H9 (cell line): ENCODE measurements around the gene PLEKHJ1. TPM values are rescaled to one million over a fixed set of nuclear protein-coding genes. Genes with fewer than 3 reads are reported as not detected.

Experiments used
- DNase-seq: peaks from one replicate; pipeline ENCODE4 v3.0.0-alpha.2; 2017
- H2AFZ ChIP-seq: one replicate; pipeline ENCODE4 v1.6.1; 2013; ENCODE audit warnings: mild to moderate bottlenecking, low read length, control low read depth, moderate library complexity
- H2AK5ac ChIP-seq: 2 replicates; pipeline ENCODE4 v1.6.1; 2013; ENCODE audit warnings: low read length, control low read depth, mixed read lengths; ENCODE audit not compliant: insufficient read length
- H2BK120ac ChIP-seq: one replicate; pipeline ENCODE4 v1.6.1; 2013; ENCODE audit warnings: low read depth, mild to moderate bottlenecking, low read length, control low read depth, inconsistent platforms; ENCODE audit not compliant: poor library complexity, severe bottlenecking
- H2BK12ac ChIP-seq: 2 replicates; pipeline ENCODE4 v1.6.1; 2013; ENCODE audit warnings: low read length, control low read depth, mixed read lengths, low read depth; ENCODE audit not compliant: insufficient read length
- H2BK15ac ChIP-seq: 2 replicates; pipeline ENCODE4 v1.6.1; 2013; ENCODE audit warnings: low read depth, low read length, control low read depth
- H2BK20ac ChIP-seq: one replicate; pipeline ENCODE4 v1.6.1; 2013; ENCODE audit warnings: low read depth, mild to moderate bottlenecking, low read length, control low read depth, inconsistent platforms; ENCODE audit not compliant: poor library complexity, severe bottlenecking
- H2BK5ac ChIP-seq: 2 replicates; pipeline ENCODE4 v1.6.1; 2013; ENCODE audit warnings: low read length, control low read depth, mixed read lengths; ENCODE audit not compliant: insufficient read length
- H3K14ac ChIP-seq: 2 replicates; pipeline ENCODE4 v1.6.1; 2013; ENCODE audit warnings: low read length, control low read depth; ENCODE audit not compliant: insufficient read depth
- H3K18ac ChIP-seq: 2 replicates; pipeline ENCODE4 v1.6.1; 2013; ENCODE audit warnings: low read depth, mild to moderate bottlenecking, mixed read lengths, low read length, control low read depth; ENCODE audit not compliant: insufficient read length
- H3K23ac ChIP-seq: 2 replicates; pipeline ENCODE4 v1.6.1; 2013; ENCODE audit warnings: low read length, control low read depth, mixed read lengths, low read depth; ENCODE audit not compliant: insufficient read length
- H3K23me2 ChIP-seq: 2 replicates; pipeline ENCODE4 v1.6.1; 2013; ENCODE audit warnings: low read depth, mild to moderate bottlenecking, mixed read lengths, low read length, control low read depth; ENCODE audit not compliant: insufficient read length, poor library complexity, severe bottlenecking
- H3K27ac ChIP-seq: 2 replicates; pipeline ENCODE4 v1.5.1; 2013; ENCODE audit warnings: low read length, control low read depth, mixed read lengths, low read depth; ENCODE audit not compliant: insufficient read length
- H3K27me3 ChIP-seq: 2 replicates; pipeline ENCODE4 v1.6.1; 2013; ENCODE audit warnings: low read length, control low read depth, inconsistent platforms; ENCODE audit not compliant: insufficient read depth
- H3K4ac ChIP-seq: 2 replicates; pipeline ENCODE4 v1.6.1; 2013; ENCODE audit warnings: low read depth, mild to moderate bottlenecking, control low read depth, inconsistent platforms, low read length, moderate library complexity
- H3K4me1 ChIP-seq: 2 replicates; pipeline ENCODE4 v1.6.1; 2013; ENCODE audit warnings: low read length, control low read depth, inconsistent platforms; ENCODE audit not compliant: insufficient read depth
- H3K4me2 ChIP-seq: 2 replicates; pipeline ENCODE4 v1.6.1; 2013; ENCODE audit warnings: low read length, control low read depth, mixed read lengths; ENCODE audit not compliant: insufficient read length, insufficient read depth
- H3K56ac ChIP-seq: 2 replicates; pipeline ENCODE4 v1.6.1; 2013; ENCODE audit warnings: low read depth, mild to moderate bottlenecking, mixed read lengths, low read length, control low read depth; ENCODE audit not compliant: insufficient read length
- H3K79me1 ChIP-seq: 2 replicates; pipeline ENCODE4 v1.6.1; 2013; ENCODE audit warnings: low read depth, mild to moderate bottlenecking, moderate library complexity, low read length, control low read depth, inconsistent platforms; ENCODE audit not compliant: insufficient read depth, poor library complexity, severe bottlenecking
- H3K79me2 ChIP-seq: 2 replicates; pipeline ENCODE4 v1.6.1; 2013; ENCODE audit warnings: low read length, control low read depth, inconsistent platforms; ENCODE audit not compliant: insufficient read depth
- H3K9ac ChIP-seq: 2 replicates; pipeline ENCODE4 v1.6.1; 2013; ENCODE audit warnings: low read length, control low read depth, mixed read lengths; ENCODE audit not compliant: insufficient read length; ENCODE audit errors: extremely low read depth
- H3K9me3 ChIP-seq: one replicate; pipeline ENCODE4 v1.6.1; 2013; ENCODE audit warnings: low read depth, low read length, inconsistent platforms; ENCODE audit not compliant: control insufficient read depth
- H3T11ph ChIP-seq: one replicate; pipeline ENCODE4 v1.6.1; 2013; ENCODE audit warnings: mild to moderate bottlenecking, low read length, control low read depth, inconsistent platforms
- H4K20me1 ChIP-seq: one replicate; pipeline ENCODE4 v1.6.1; 2013; ENCODE audit not compliant: control insufficient read depth, insufficient read length, insufficient read depth
- H4K5ac ChIP-seq: 2 replicates; pipeline ENCODE4 v1.6.1; 2013; ENCODE audit warnings: low read depth, mild to moderate bottlenecking, mixed read lengths, low read length, control low read depth; ENCODE audit not compliant: insufficient read length
- H4K8ac ChIP-seq: replicated peaks from 2 replicates; pipeline ENCODE4 v1.6.1; 2013; ENCODE audit warnings: low read length, control low read depth, mixed read lengths, low read depth; ENCODE audit not compliant: insufficient read length
- H4K91ac ChIP-seq: 2 replicates; pipeline ENCODE4 v1.6.1; 2013; ENCODE audit warnings: low read depth, mild to moderate bottlenecking, moderate library complexity, mixed read lengths, low read length, control low read depth; ENCODE audit not compliant: insufficient read length
- H3K27ac Mint-ChIP-seq, 3 experiments: 2 replicates in 2 of 3; 3 replicates in 1 of 3; pipeline ENCODE4 v1.8.0; 2020 to 2021; ENCODE audit warnings: mixed read lengths in 3 of 3, mild to moderate bottlenecking in 1 of 3, moderate library complexity in 1 of 3
- H3K27me3 Mint-ChIP-seq: 2 replicates; pipeline ENCODE4 v1.8.0; 2021; ENCODE audit warnings: low read depth, mild to moderate bottlenecking, moderate library complexity, mixed read lengths
- H3K36me3 Mint-ChIP-seq, 3 experiments: 2 replicates in 2 of 3; 3 replicates in 1 of 3; pipeline ENCODE4 v1.8.0; 2020 to 2021; ENCODE audit warnings: low read depth in 3 of 3, mixed read lengths in 3 of 3; ENCODE audit not compliant: insufficient read depth in 1 of 3
- H3K4me1 Mint-ChIP-seq, 2 experiments: 2 replicates each; pipeline ENCODE4 v1.8.0; 2020; ENCODE audit warnings: mixed read lengths in 2 of 2
- H3K4me3 Mint-ChIP-seq, 2 experiments: 2 replicates in 1 of 2; 3 replicates in 1 of 2; pipeline ENCODE4 v1.8.0; 2020 to 2021; ENCODE audit warnings: mild to moderate bottlenecking in 2 of 2, mixed read lengths in 2 of 2, moderate library complexity in 1 of 2
- H3K9me3 Mint-ChIP-seq, 2 experiments: 2 replicates in 1 of 2; 3 replicates in 1 of 2; pipeline ENCODE4 v1.8.0; 2020; ENCODE audit warnings: mild to moderate bottlenecking in 2 of 2, mixed read lengths in 2 of 2, moderate library complexity in 1 of 2
- CTCF ChIP-seq: fragments of 200-600 bp; sonication (generic); conservative IDR thresholded peaks from 3 replicates; pipeline ENCODE4 v1.8.0; 2021; ENCODE audit warnings: antibody characterized with exemption, mild to moderate bottlenecking
- WGBS: extraction: QIAGEN DNeasy Blood & Tissue Kit; methylation state at CpG from one replicate; pipeline ENCODE4 v1.1.7; 2013; ENCODE audit warnings: missing lambda C conversion rate, low lambda C conversion rate, mixed read lengths; ENCODE audit not compliant: insufficient read length; ENCODE audit errors: extremely low coverage; 5-methylcytosine and 5-hydroxymethylcytosine counted together
- total RNA-seq: library from RNA; stranded (reverse); gene quantifications from 2 replicates; pipeline ENCODE4 v1.2.1, GENCODE V29; 2021

PLEKHJ1 gene
- total RNA-seq, 1 experiment from 2014 or later = 139 TPM

- Histone ChIP-seq H2BK12ac (no peak overlapping the region), H3K79me1 (peaks cover 13% of the 10 kb centered on the region), H3K23me2 (peaks cover 2% of the 10 kb centered on the region), H3K4me2 (no peak overlapping the region), H3K18ac (no peak overlapping the region), H3K27ac (no peak overlapping the region), H3K9me3 (no peaks in the 10 kb centered on the region), H2BK20ac (no peak overlapping the region), H2BK5ac (no peak overlapping the region), H4K91ac (no peak overlapping the region), H3K4ac (no peak overlapping the region), H4K5ac (no peak overlapping the region), H3K23ac (no peak overlapping the region), H4K8ac (no peak overlapping the region), H2BK120ac (no peak overlapping the region), H3K27me3 (no peaks in the 10 kb centered on the region), H4K20me1 (peaks cover 2% of the 10 kb centered on the region), H2AFZ (no peak overlapping the region), H3K4me1 (peaks cover 4% of the 10 kb centered on the region; the same call in 1 of the 2 replicates), H3K14ac (no peak overlapping the region; the same call in 1 of the 2 replicates), H3T11ph (no peak overlapping the region), H3K79me2 (peaks cover 55% of the 10 kb centered on the region), H2BK15ac (no peak overlapping the region), H2AK5ac (no peak overlapping the region), H3K9ac (no peak overlapping the region), H3K56ac (no peak overlapping the region)
- no peak for TF ChIP-seq CTCF
- DNase-seq = no peak
- Mint-ChIP-seq H3K4me3 (peak overlapping the region; percentile 79 to 97; a peak in 4 of 5 replicates), H3K9me3 (peaks cover 0 to 3% of the 10 kb centered on the region in 2 experiments; a peak in 1 of 5 replicates), H3K27ac (peak overlapping the region; percentile 78 to 87 (median 84); a peak in 6 of 7 replicates), H3K36me3 (peaks cover 26 to 71% (median 55%) of the 10 kb centered on the region in 3 experiments), H3K4me1 (peaks cover 37 to 40% of the 10 kb centered on the region in 2 experiments), H3K27me3 (no peaks in the 10 kb centered on the region; the same call in 1 of the 2 replicates)
- WGBS = no CpG with 5 or more reads among the region's 41 CpGs
These were observed 5.0 kb upstream of the PLEKHJ1 start for GRCh38 chr19:2240881-2241760.
